Endothelial cell of umbilical vein (primary cell): ENCODE measurements around the gene SIVA1. TPM values are rescaled to one million over a fixed set of nuclear protein-coding genes. Genes with fewer than 3 reads are reported as not detected.
"Not testable (repeated sequence)": the region's sequence is repeated elsewhere in the genome, so short reads cannot be mapped to it uniquely, and the experiment has no call there.

Experiments used
- BruUV-seq: library from RNA; stranded (reverse); fragments of 400-500 nt; replicated peaks from 2 replicates; lab custom pipeline; 2021; lab: Mats Ljungman, UMichigan
- CTCF ChIA-PET: fragments of 300-600, 350-600 bp; sonication (Branson Sonifier 250); formaldehyde crosslinking; loops from one replicate; lab custom pipeline; 2021; ENCODE audit warnings: antibody characterized with exemption, inconsistent platforms; lab: Charles Lee
- POLR2A ChIA-PET: fragments of 300-600, 350-600 bp; sonication (Branson Sonifier 250); formaldehyde crosslinking; loops from one replicate; lab custom pipeline; 2021; ENCODE audit warnings: antibody characterized with exemption, inconsistent platforms; lab: Charles Lee
- DNase-seq: peaks from one replicate; pipeline ENCODE4 v3.0.0-alpha.2; 2011; ENCODE audit warnings: low read depth, low spot score
- FAIRE-seq: peaks from 2 replicates; lab custom pipeline; 2011; peaks lifted over from hg19 to GRCh38; lab: Jason Lieb, UNC
- H2AFZ ChIP-seq: 2 replicates; pipeline ENCODE4 v1.6.0; 2012; ENCODE audit warnings: low read depth, low read length, control low read depth, inconsistent platforms
- H3K27ac ChIP-seq: 2 replicates; pipeline ENCODE4 v1.5.1; 2011; ENCODE audit warnings: low read depth, mild to moderate bottlenecking, control low read depth, low read length, moderate library complexity; ENCODE audit not compliant: insufficient read depth
- H3K27me3 ChIP-seq, 2 experiments: 2 replicates each; pipeline versions ENCODE4 v1.6.0 to v1.6.1; 2011; ENCODE audit warnings: low read length in 2 of 2, mixed read lengths in 1 of 2; ENCODE audit not compliant: control insufficient read depth in 2 of 2, insufficient read depth in 2 of 2
- H3K36me3 ChIP-seq, 2 experiments: 2 replicates in 1 of 2; 3 replicates in 1 of 2; pipeline ENCODE4 v1.5.1; 2011; ENCODE audit warnings: low read length in 2 of 2, mild to moderate bottlenecking in 1 of 2, moderate library complexity in 1 of 2; ENCODE audit not compliant: control insufficient read depth in 2 of 2, insufficient read depth in 2 of 2; ENCODE audit errors: extremely low read depth in 1 of 2
- H3K4me1 ChIP-seq: 3 replicates; pipeline ENCODE4 v1.5.1; 2011; ENCODE audit warnings: mild to moderate bottlenecking, low read length; ENCODE audit not compliant: control insufficient read depth, insufficient read depth; ENCODE audit errors: extremely low read depth
- H3K4me2 ChIP-seq: 2 replicates; pipeline ENCODE4 v1.6.1; 2011; ENCODE audit warnings: low read length, control low read depth, mixed read lengths; ENCODE audit not compliant: insufficient read depth
- H3K4me3 ChIP-seq, 3 experiments: fragments of 200-600 bp in 1 of 3; sonication (generic), shearing (Covaris generic) in 1 of 3; replicated peaks in 1 of 3; 2 replicates each; pipeline ENCODE4 v1.5.1; 2011 to 2016; ENCODE audit warnings: control low read depth in 3 of 3, low read length in 3 of 3, mild to moderate bottlenecking in 2 of 3, inconsistent platforms in 1 of 3, low read depth in 1 of 3, moderate library complexity in 1 of 3; ENCODE audit not compliant: insufficient read depth in 1 of 3
- H3K79me2 ChIP-seq: 2 replicates; pipeline ENCODE4 v1.6.0; 2012; ENCODE audit warnings: low read length, inconsistent platforms; ENCODE audit not compliant: control insufficient read depth, insufficient read depth
- H3K9ac ChIP-seq: replicated peaks from 2 replicates; pipeline ENCODE3; 2011; ENCODE audit warnings: low read length, control low read depth; ENCODE audit not compliant: insufficient read depth; ENCODE audit errors: extremely low read depth
- H3K9me1 ChIP-seq: replicated peaks from 3 replicates; pipeline ENCODE4 v1.6.0; 2011; ENCODE audit warnings: mild to moderate bottlenecking, low read length; ENCODE audit not compliant: control insufficient read depth, insufficient read depth; ENCODE audit errors: extremely low read depth
- H3K9me3 ChIP-seq: replicated peaks from 2 replicates; pipeline ENCODE4 v1.5.1; 2012; ENCODE audit warnings: low read length, inconsistent platforms; ENCODE audit not compliant: control insufficient read depth, insufficient read depth
- H4K20me1 ChIP-seq: replicated peaks from 2 replicates; pipeline ENCODE3; 2011; ENCODE audit warnings: mild to moderate bottlenecking, low read length; ENCODE audit not compliant: control insufficient read depth, insufficient read depth; ENCODE audit errors: extremely low read depth
- EZH2 ChIP-seq: IDR thresholded peaks from 2 replicates; pipeline ENCODE4 v1.6.1; 2012; ENCODE audit warnings: borderline replicate concordance, low read depth, mild to moderate bottlenecking, moderate library complexity, low read length, inconsistent platforms; ENCODE audit not compliant: severe bottlenecking
- FOS ChIP-seq: IDR thresholded peaks from 2 replicates; pipeline ENCODE4 v1.6.1; 2011; ENCODE audit warnings: mild to moderate bottlenecking, low read length, moderate library complexity, borderline replicate concordance; ENCODE audit not compliant: insufficient read depth
- GATA2 ChIP-seq: IDR thresholded peaks from 2 replicates; pipeline ENCODE4 v1.7.0; 2011; ENCODE audit warnings: low read depth, mild to moderate bottlenecking, moderate library complexity, mixed read lengths, low read length; ENCODE audit not compliant: insufficient read length, insufficient read depth
- JUN ChIP-seq: IDR thresholded peaks from 2 replicates; pipeline ENCODE4 v1.6.1; 2011; ENCODE audit warnings: borderline replicate concordance, low read depth; ENCODE audit not compliant: insufficient read length, insufficient read depth
- MYC ChIP-seq: IDR thresholded peaks from one replicate; pipeline ENCODE4 v1.6.1; 2011; ENCODE audit warnings: mild to moderate bottlenecking, low read depth, low read length
- POLR2A ChIP-seq: IDR thresholded peaks from 2 replicates; pipeline ENCODE4 v1.6.1; 2012; ENCODE audit warnings: low read depth, mild to moderate bottlenecking, control low read depth, low read length
- POLR2AphosphoS5 ChIP-seq: IDR thresholded peaks from 2 replicates; pipeline ENCODE4 v1.6.1; 2012; ENCODE audit warnings: low read depth, mild to moderate bottlenecking, control low read depth, low read length, moderate library complexity; ENCODE audit not compliant: insufficient read depth
- dilution Hi-C: fragments of 300-500 bp; cut with MboI; formaldehyde crosslinking; loops from one replicate; pipeline ENCODE4 v1.15.0; 2019; ENCODE audit warnings: low sequenced_read_pairs; ENCODE audit not compliant: extremely low pct_ligation_motif_present
- intact Hi-C: fragments of 100-400 bp; cut with micrococcal nuclease; formaldehyde crosslinking; loops from one replicate; pipeline ENCODE4 v1.10.0; 2022
- polyA plus RNA-seq, 4 experiments: library from polyadenylated mRNA; depleted of rRNA in 3 of 4; stranded (reverse) in 3 of 4; unstranded in 1 of 4; fragments of >200 nt; gene quantifications; 2 replicates each; pipeline versions ENCODE4 v1.2.1 to v1.2.3, GENCODE V29; 2011 to 2012; ENCODE audit warnings: missing spikeins in 1 of 4
- total RNA-seq: library from RNA; stranded (reverse); gene quantifications from 2 replicates; pipeline ENCODE4 v1.2.3, GENCODE V29; 2021
- TF ChIP-seq, protein P1 (sequence below), 2 donors: IDR thresholded peaks; 1 replicate in 1 of 2; 2 replicates in 1 of 2; pipeline ENCODE4 v1.5.1; 2011; ENCODE audit warnings: low read length in 2 of 2, mild to moderate bottlenecking in 2 of 2, moderate library complexity in 2 of 2, control low read depth in 1 of 2, inconsistent platforms in 1 of 2, low read depth in 1 of 2; ENCODE audit not compliant: insufficient read depth in 1 of 2; ENCODE audit errors: extremely low read depth in 1 of 2
- TF ChIP-seq, protein P2 (sequence below): IDR thresholded peaks from 2 replicates; pipeline ENCODE4 v1.6.1; 2011; ENCODE audit not compliant: insufficient read depth, insufficient read length

The SIVA1 gene
- total and polyA plus RNA-seq, 2 donors (not counting 3 experiments of a cell fraction or from before 2014, with no cell fraction given): 101 to 299 TPM

DNA sequence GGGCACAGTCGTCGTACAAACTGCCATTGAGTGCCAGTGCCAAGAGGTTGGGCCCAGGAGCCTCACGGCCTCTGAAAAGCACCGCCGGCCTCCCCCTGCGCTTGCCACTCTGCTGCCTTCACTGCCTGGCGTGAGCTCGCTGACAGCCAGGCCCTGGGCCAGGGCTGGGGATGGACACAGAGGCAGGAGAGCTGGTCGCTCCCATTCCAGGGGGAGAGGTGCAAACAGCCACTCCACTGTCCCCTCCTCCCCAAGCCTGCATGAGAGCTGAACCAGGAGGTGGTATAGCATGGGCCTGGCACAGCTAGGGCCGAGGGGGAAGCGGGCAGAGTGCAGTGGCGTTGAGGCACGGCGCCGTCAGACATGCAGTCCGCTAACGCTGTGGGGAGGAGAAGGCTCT lies 24.3 kb upstream of the SIVA1 start:
- dilution Hi-C loops: no loop called here
- BruUV-seq: no TSS peak
- H3K4me3 ChIP-seq: no peak overlapping the region
- no peak overlapping the region for H2AFZ ChIP-seq
- ChIA-PET CTCF (interaction anchor here (1.0 kb wide), 1 partner anchor 92 kb away, joined by 3 read pairs; no protein-coding TSS in a partner anchor), POLR2A (no interaction called here)
- intact Hi-C loops: no loop called here
- no peak overlapping the region for H3K27ac ChIP-seq
- H3K4me2 ChIP-seq: no peak overlapping the region
- peaks cover 8% of the 10 kb centered on the region for H3K4me1 ChIP-seq
- H4K20me1 ChIP-seq: no peaks in the 10 kb centered on the region
- H3K9me1 ChIP-seq: no peaks in the 10 kb centered on the region
- no peaks in the 10 kb centered on the region for H3K79me2 ChIP-seq
- no peaks in the 10 kb centered on the region for H3K9me3 ChIP-seq
- no peak overlapping the region for H3K9ac ChIP-seq
- TF ChIP-seq, protein P1, sequence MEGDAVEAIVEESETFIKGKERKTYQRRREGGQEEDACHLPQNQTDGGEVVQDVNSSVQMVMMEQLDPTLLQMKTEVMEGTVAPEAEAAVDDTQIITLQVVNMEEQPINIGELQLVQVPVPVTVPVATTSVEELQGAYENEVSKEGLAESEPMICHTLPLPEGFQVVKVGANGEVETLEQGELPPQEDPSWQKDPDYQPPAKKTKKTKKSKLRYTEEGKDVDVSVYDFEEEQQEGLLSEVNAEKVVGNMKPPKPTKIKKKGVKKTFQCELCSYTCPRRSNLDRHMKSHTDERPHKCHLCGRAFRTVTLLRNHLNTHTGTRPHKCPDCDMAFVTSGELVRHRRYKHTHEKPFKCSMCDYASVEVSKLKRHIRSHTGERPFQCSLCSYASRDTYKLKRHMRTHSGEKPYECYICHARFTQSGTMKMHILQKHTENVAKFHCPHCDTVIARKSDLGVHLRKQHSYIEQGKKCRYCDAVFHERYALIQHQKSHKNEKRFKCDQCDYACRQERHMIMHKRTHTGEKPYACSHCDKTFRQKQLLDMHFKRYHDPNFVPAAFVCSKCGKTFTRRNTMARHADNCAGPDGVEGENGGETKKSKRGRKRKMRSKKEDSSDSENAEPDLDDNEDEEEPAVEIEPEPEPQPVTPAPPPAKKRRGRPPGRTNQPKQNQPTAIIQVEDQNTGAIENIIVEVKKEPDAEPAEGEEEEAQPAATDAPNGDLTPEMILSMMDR (IDR thresholded peaks at IDR 0.05; ENCODE audit: extremely low read depth in 1 of 2, insufficient read depth in 1 of 2, low read depth in 1 of 2, low read length in 2 of 2): no peak
- TF ChIP-seq JUN (no peak), GATA2 (no peak), MYC (no peak), FOS (no peak), EZH2 (no peak), POLR2AphosphoS5 (no peak), POLR2A (no peak)
- TF ChIP-seq, protein P2, sequence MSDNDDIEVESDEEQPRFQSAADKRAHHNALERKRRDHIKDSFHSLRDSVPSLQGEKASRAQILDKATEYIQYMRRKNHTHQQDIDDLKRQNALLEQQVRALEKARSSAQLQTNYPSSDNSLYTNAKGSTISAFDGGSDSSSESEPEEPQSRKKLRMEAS: no peak
- no peaks in the 10 kb centered on the region for H3K27me3 ChIP-seq
- no peak for FAIRE-seq
- no peaks in the 10 kb centered on the region for H3K36me3 ChIP-seq
- no peak for DNase-seq

DNA sequence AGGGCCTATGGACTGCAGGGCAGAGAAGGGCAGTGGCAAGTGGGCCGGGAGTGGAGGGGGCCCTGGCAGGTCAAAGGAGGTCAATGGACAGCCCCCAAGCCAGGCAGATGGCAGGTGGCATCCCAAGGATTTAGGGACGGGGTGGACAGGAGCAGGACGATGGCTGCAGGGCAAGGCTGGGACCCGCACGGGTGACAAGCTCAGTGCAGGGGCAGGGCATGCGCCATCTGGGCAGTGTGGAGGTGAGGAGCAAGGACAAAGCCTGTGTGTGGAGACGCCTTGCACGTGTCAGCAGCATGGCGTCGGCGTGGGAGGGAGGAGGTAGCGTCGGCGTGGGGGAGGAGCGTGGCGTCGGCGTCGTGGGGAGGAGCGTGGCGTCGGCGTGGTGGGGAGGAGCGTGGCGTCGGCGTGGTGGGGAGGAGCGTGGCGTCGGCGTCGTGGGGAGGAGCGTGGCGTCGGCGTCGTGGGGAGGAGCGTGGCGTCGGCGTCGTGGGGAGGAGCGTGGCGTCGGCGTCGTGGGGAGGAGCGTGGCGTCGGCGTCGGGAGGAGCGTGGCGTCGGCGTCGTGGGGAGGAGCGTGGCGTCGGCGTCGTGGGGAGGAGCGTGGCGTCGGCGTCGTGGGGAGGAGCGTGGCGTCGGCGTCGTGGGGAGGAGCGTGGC lies 23.6 kb upstream of the SIVA1 start:
- H3K4me2 ChIP-seq, FAIRE-seq, DNase-seq, H3K79me2 ChIP-seq, H3K4me1 ChIP-seq, CTCF ChIA-PET, H2AFZ ChIP-seq, H3K27me3 ChIP-seq, dilution Hi-C loops, POLR2A ChIA-PET, intact Hi-C loops, H3K27ac ChIP-seq, H3K4me3 ChIP-seq, H3K9me3 ChIP-seq, H4K20me1 ChIP-seq, H3K9me1 ChIP-seq, H3K36me3 ChIP-seq, H3K9ac ChIP-seq, BruUV-seq: not testable (repeated sequence)
